GM23248 (cell line): ENCODE measurements around the gene GAREM1. TPM values are rescaled to one million over a fixed set of nuclear protein-coding genes. Genes with fewer than 3 reads are reported as not detected.

Experiments
- DNase-seq: peaks from one replicate; pipeline ENCODE4 v3.0.0-alpha.2; 2015
- H2AFZ ChIP-seq: fragments of 200-600 bp; sonication (generic); 2 replicates; pipeline ENCODE4 v1.6.1; 2016; ENCODE audit warnings: antibody characterized with exemption
- H3F3A ChIP-seq: fragments of 200-600 bp; sonication (generic); 2 replicates; pipeline ENCODE4 v1.6.1; 2016; ENCODE audit warnings: mild to moderate bottlenecking, antibody characterized with exemption, mixed run types; ENCODE audit not compliant: insufficient read depth
- H3K27ac ChIP-seq: fragments of 200-600 bp; sonication (generic); 2 replicates; pipeline ENCODE4 v1.5.1; 2016; ENCODE audit warnings: mild to moderate bottlenecking
- H3K27me3 ChIP-seq: fragments of 200-600 bp; sonication (generic); replicated peaks from 2 replicates; pipeline ENCODE4 v1.6.1; 2016; ENCODE audit warnings: mild to moderate bottlenecking; ENCODE audit not compliant: insufficient read depth
- H3K36me3 ChIP-seq: fragments of 200-600 bp; sonication (generic); 2 replicates; pipeline ENCODE4 v1.6.1; 2016; ENCODE audit warnings: low read depth, mild to moderate bottlenecking
- H3K4me1 ChIP-seq: fragments of 200-600 bp; sonication (generic); 2 replicates; pipeline ENCODE4 v1.6.1; 2016; ENCODE audit warnings: mild to moderate bottlenecking; ENCODE audit not compliant: insufficient read depth
- H3K4me2 ChIP-seq: fragments of 200-600 bp; sonication (generic); one replicate; pipeline ENCODE4 v1.6.1; 2016; ENCODE audit warnings: mild to moderate bottlenecking; ENCODE audit not compliant: unreplicated experiment
- H3K4me3 ChIP-seq: fragments of 200-600 bp; sonication (generic); 2 replicates; pipeline ENCODE4 v1.5.1; 2016; ENCODE audit warnings: mild to moderate bottlenecking
- H3K79me2 ChIP-seq: fragments of 200-600 bp; sonication (generic); 2 replicates; pipeline ENCODE4 v1.6.1; 2016; ENCODE audit warnings: mild to moderate bottlenecking; ENCODE audit not compliant: insufficient read depth
- H3K9ac ChIP-seq: fragments of 200-600 bp; sonication (generic); 2 replicates; pipeline ENCODE4 v1.6.1; 2016; ENCODE audit warnings: mild to moderate bottlenecking
- H3K9me2 ChIP-seq: fragments of 200-600 bp; sonication (generic); 2 replicates; pipeline ENCODE4 v1.6.1; 2016; ENCODE audit warnings: mixed run types, mild to moderate bottlenecking, moderate library complexity; ENCODE audit not compliant: insufficient read depth
- H3K9me3 ChIP-seq: fragments of 200-600 bp; sonication (generic); one replicate; pipeline ENCODE4 v1.6.1; 2017; ENCODE audit warnings: low read depth
- H4K20me1 ChIP-seq: fragments of 200-600 bp; sonication (generic); 2 replicates; pipeline ENCODE4 v1.6.0; 2016; ENCODE audit not compliant: insufficient read depth
- EZH2 ChIP-seq: fragments of 200-600 bp; sonication (generic); IDR thresholded peaks from 2 replicates; pipeline ENCODE4 v1.6.1; 2018; ENCODE audit warnings: antibody characterized with exemption, mild to moderate bottlenecking; ENCODE audit not compliant: insufficient read depth, poor library complexity, severe bottlenecking
- EZH2phosphoT487 ChIP-seq: fragments of 200-600 bp; sonication (generic); IDR thresholded peaks from 2 replicates; pipeline ENCODE4 v1.6.1; 2018; ENCODE audit warnings: antibody characterized with exemption, moderate library complexity, mild to moderate bottlenecking, low read depth; ENCODE audit not compliant: insufficient read depth
- WGBS, 2 experiments: methylation state at CpG; one replicate each; pipeline ENCODE4 v1.1.6; 2015 to 2017; ENCODE audit warnings: low lambda C conversion rate in 2 of 2, low coverage in 1 of 2; ENCODE audit errors: missing lambda C conversion rate in 2 of 2; 5-methylcytosine and 5-hydroxymethylcytosine counted together
- in situ Hi-C: fragments of 300-500 bp; cut with MboI; formaldehyde crosslinking; loops from 2 replicates; pipeline ENCODE4 v1.15.0; 2020
- polyA plus RNA-seq: library from polyadenylated mRNA; unstranded; fragments of >200 nt; fragmentation: Nextera tagmentation; extraction: Ambion mirVana; gene quantifications from 2 replicates; pipeline ENCODE4 v1.2.1, GENCODE V29; 2016
- total RNA-seq: library from RNA; depleted of rRNA; stranded (reverse); fragments of >200 nt; shearing (Covaris generic); gene quantifications from 2 replicates; pipeline ENCODE4 v1.2.3, GENCODE V29; 2014

Gene GAREM1
- total and polyA plus RNA-seq, 2 experiments from 2014 or later = 0.30 to 1.2 TPM

- Histone ChIP-seq H3K27ac (no peak overlapping the region), H3K9me2 (no peaks in the 10 kb centered on the region), H2AFZ (no peak overlapping the region), H3K4me2 (no peak overlapping the region), H3K27me3 (no peaks in the 10 kb centered on the region), H4K20me1 (no peaks in the 10 kb centered on the region), H3F3A (no peaks in the 10 kb centered on the region), H3K4me1 (no peaks in the 10 kb centered on the region), H3K9me3 (no peaks in the 10 kb centered on the region), H3K9ac (no peak overlapping the region), H3K4me3 (no peak overlapping the region), H3K79me2 (no peaks in the 10 kb centered on the region), H3K36me3 (no peaks in the 10 kb centered on the region)
- DNase-seq = no peak
- TF ChIP-seq EZH2phosphoT487 = no peak
- no peak for TF ChIP-seq EZH2
- in situ Hi-C loops = loop anchor here (10.0 kb wide), 1 partner anchor 177 kb away; no protein-coding TSS in a partner anchor
- WGBS, 2 experiments = 93% methylated on average over 9 of the region's 9 CpGs
These were observed 182.8 kb downstream of the GAREM1 start for GRCh38 chr18:32287873-32288272.

GRCh38 chr18:32287249-32287648, 183.4 kb downstream of the GAREM1 start:
- Histone ChIP-seq H3K27me3 (no peaks in the 10 kb centered on the region), H3K27ac (no peak overlapping the region), H3K9ac (no peak overlapping the region), H3K9me2 (no peaks in the 10 kb centered on the region), H3K4me2 (no peak overlapping the region), H3K4me1 (no peaks in the 10 kb centered on the region), H3K4me3 (no peak overlapping the region), H3K9me3 (no peaks in the 10 kb centered on the region), H3K36me3 (no peaks in the 10 kb centered on the region), H4K20me1 (no peaks in the 10 kb centered on the region), H3F3A (no peaks in the 10 kb centered on the region), H2AFZ (no peak overlapping the region), H3K79me2 (no peaks in the 10 kb centered on the region)
- TF ChIP-seq EZH2phosphoT487 = no peak
- no peak for TF ChIP-seq EZH2
- DNase-seq = no peak
- 91 to 92% methylated on average over 16 of the region's 16 CpGs for WGBS, 2 experiments
- in situ Hi-C loops = loop anchor here (10.0 kb wide), 1 partner anchor 178 kb away; no protein-coding TSS in a partner anchor

GRCh38 chr18:32286749-32287148, 183.9 kb downstream of the GAREM1 start:
- Histone ChIP-seq H3K4me2 (no peak overlapping the region), H3K36me3 (no peaks in the 10 kb centered on the region), H3K4me1 (no peaks in the 10 kb centered on the region), H3K4me3 (no peak overlapping the region), H2AFZ (no peak overlapping the region), H3K27ac (no peak overlapping the region), H4K20me1 (no peaks in the 10 kb centered on the region), H3K9ac (no peak overlapping the region), H3K9me2 (no peaks in the 10 kb centered on the region), H3F3A (no peaks in the 10 kb centered on the region), H3K79me2 (no peaks in the 10 kb centered on the region), H3K9me3 (no peaks in the 10 kb centered on the region), H3K27me3 (no peaks in the 10 kb centered on the region)
- in situ Hi-C loops = loop anchor here (10.0 kb wide), 1 partner anchor 178 kb away; no protein-coding TSS in a partner anchor
- DNase-seq = no peak
- TF ChIP-seq EZH2 = no peak
- TF ChIP-seq EZH2phosphoT487 = no peak
- 92 to 96% methylated on average over 5 of the region's 5 CpGs for WGBS, 2 experiments

GRCh38 chr18:32284284-32284683, 186.4 kb downstream of the GAREM1 start:
- DNase-seq = peak; percentile 22
- Histone ChIP-seq H4K20me1 (no peaks in the 10 kb centered on the region), H3K27ac (no peak overlapping the region), H3K4me3 (no peak overlapping the region), H3K4me1 (no peaks in the 10 kb centered on the region), H3K36me3 (no peaks in the 10 kb centered on the region), H3F3A (no peaks in the 10 kb centered on the region), H3K9ac (no peak overlapping the region), H3K9me3 (no peaks in the 10 kb centered on the region), H3K9me2 (no peaks in the 10 kb centered on the region), H2AFZ (no peak overlapping the region), H3K79me2 (no peaks in the 10 kb centered on the region), H3K27me3 (no peaks in the 10 kb centered on the region), H3K4me2 (no peak overlapping the region)
- TF ChIP-seq EZH2phosphoT487 (no peak), EZH2 (no peak)
- in situ Hi-C loops = loop anchor here (10.0 kb wide), 1 partner anchor 181 kb away; no protein-coding TSS in a partner anchor
- 21 to 23% methylated on average over 1 of the region's 1 CpG for WGBS, 2 experiments
